Spleen (tissue), 11 donors: ENCODE data around the gene EIF3L. TPM values are rescaled to one million over a fixed set of nuclear protein-coding genes. Genes with fewer than 3 reads are reported as not detected.

Source experiments
- DNase-seq: peaks from one replicate; pipeline ENCODE4 v3.0.0-alpha.2; 2020
- H3K27ac ChIP-seq, 8 donors: fragments of 200-600 bp; sonication (generic) in 7 of 8; 1 replicate in 4 of 8; 2 replicates in 4 of 8; pipeline versions ENCODE4 v1.5.0 to v1.8.0; 2016 to 2021; ENCODE audit warnings: inconsistent platforms in 4 of 8, mild to moderate bottlenecking in 4 of 8, moderate library complexity in 1 of 8
- H3K27me3 ChIP-seq, 7 donors: fragments of 200-600 bp; sonication (generic) in 6 of 7; replicated peaks in 1 of 7; 1 replicate in 4 of 7; 2 replicates in 3 of 7; pipeline versions ENCODE4 v1.5.0 to v1.8.0; 2016 to 2021; ENCODE audit warnings: inconsistent platforms in 3 of 7, mild to moderate bottlenecking in 1 of 7
- H3K36me3 ChIP-seq, 6 donors: fragments of 200-600 bp; sonication (generic) in 5 of 6; 1 replicate in 4 of 6; 2 replicates in 2 of 6; pipeline versions ENCODE4 v1.5.0 to v1.8.0; 2016 to 2021; ENCODE audit warnings: inconsistent platforms in 2 of 6
- H3K4me1 ChIP-seq, 6 donors: fragments of 200-600 bp; sonication (generic) in 5 of 6; 1 replicate in 3 of 6; 2 replicates in 3 of 6; pipeline versions ENCODE4 v1.5.0 to v1.8.0; 2016 to 2021; ENCODE audit warnings: inconsistent platforms in 3 of 6
- H3K4me3 ChIP-seq, 8 donors: fragments of 200-600 bp; sonication (generic) in 7 of 8; 1 replicate in 4 of 8; 2 replicates in 4 of 8; pipeline versions ENCODE4 v1.5.0 to v1.8.0; 2016 to 2021; ENCODE audit warnings: inconsistent platforms in 4 of 8, mild to moderate bottlenecking in 4 of 8, moderate library complexity in 2 of 8
- H3K9me3 ChIP-seq, 8 donors: fragments of 200-600 bp; sonication (generic) in 7 of 8; 1 replicate in 4 of 8; 2 replicates in 4 of 8; pipeline versions ENCODE4 v1.5.0 to v1.8.0; 2016 to 2021; ENCODE audit warnings: inconsistent platforms in 4 of 8
- CTCF ChIP-seq, 11 experiments: fragments of 200-600 bp in 7 of 11; fragments of 450-650 bp in 4 of 11; sonication (generic) in 4 of 11; IDR thresholded peaks in 8 of 11; conservative IDR thresholded peaks in 3 of 11; 1 replicate in 7 of 11; 2 replicates in 4 of 11; pipeline versions ENCODE4 v1.4.0 to v1.8.0; 2016 to 2021; ENCODE audit warnings: antibody characterized with exemption in 11 of 11, inconsistent platforms in 4 of 11, mild to moderate bottlenecking in 1 of 11
- POLR2A ChIP-seq, 3 donors: fragments of 450-650 bp; IDR thresholded peaks; one replicate each; pipeline ENCODE4 v1.5.1; 2017; ENCODE audit warnings: antibody characterized with exemption in 3 of 3, mild to moderate bottlenecking in 1 of 3
- POLR2AphosphoS5 ChIP-seq, 3 donors: sonication (generic); formaldehyde crosslinking; IDR thresholded peaks; one replicate each; pipeline ENCODE4 v1.5.1; 2017; ENCODE audit warnings: antibody characterized with exemption in 3 of 3
- WGBS, 5 donors: extraction: QIAGEN DNeasy Blood & Tissue Kit in 3 of 5; methylation state at CpG; one replicate each; pipeline versions ENCODE4 v1.1.5 to v1.1.7; 2013 to 2018; 5-methylcytosine and 5-hydroxymethylcytosine counted together
- intact Hi-C: fragments of 100-400 bp; cut with DNase I; formaldehyde crosslinking; loops from one replicate; pipeline ENCODE4 v1.15.0; 2023; ENCODE audit warnings: low total_unique reads
- polyA plus RNA-seq, 3 donors: library from polyadenylated mRNA; stranded (reverse); fragments of 200-250 nt; gene quantifications; one replicate each; pipeline ENCODE4 v1.2.1, GENCODE V29; 2013
- total RNA-seq, 7 donors: library from RNA; depleted of rRNA in 3 of 7; stranded (reverse); fragments of >200 nt in 3 of 7; fragmentation: NEBNext Ultra II Directional in 4 of 7; extraction: Animal tissue kit (Norgen Biotek cat#: 25700) in 4 of 7; gene quantifications; one replicate each; pipeline versions ENCODE4 v1.1.0 to v1.2.1, GENCODE V29; 2016 to 2021
- donor health status: healthy with polysubstance abuse.
- donor health status: DM: no; HTN: no; CAD: no; lungs with moderate emphysema.
- donor health status: DM: no; HTN: no; CAD: no.
- donor health status: Bipolar disorder and iron deficiency.
- donor health status: healthy.
- donor health status: DM: no; HTN: no; CAD: no.
- donor health status: DM: yes; HTN: yes; CAD: no.

Gene EIF3L
- total and polyA plus RNA-seq, 10 donors = 254 to 407 (median 334) TPM

GRCh38 chr22:37817705-37818408 is 31.4 kb upstream of the EIF3L start:
- Histone ChIP-seq H3K27me3 (peaks cover 0 to 63% (median 11%) of the 10 kb centered on the region in 7 donors), H3K9me3 (no peaks in the 10 kb centered on the region), H3K36me3 (no peaks in the 10 kb centered on the region), H3K27ac (peak overlapping the region in 6 of 8 donors; percentile 4 to 74 (median 68)), H3K4me3 (peak overlapping the region in 7 of 8 donors; percentile 23 to 71 (median 43)), H3K4me1 (peaks cover 19 to 31% (median 22%) of the 10 kb centered on the region in 6 donors)
- intact Hi-C loops = loop anchor here (2.0 to 10.0 kb wide), 2 partner anchors 45 to 147 kb away; no protein-coding TSS in a partner anchor
- WGBS, 5 donors = 2 to 10% (median 7%) methylated on average over 9 to 29 of the region's 29 CpGs
- TF ChIP-seq CTCF (IDR thresholded peaks at IDR 0.05 in 8 of 11, conservative IDR thresholded peaks at IDR 0.05 in 3 of 11) = peak; percentile 88 to 98 (median 95)
- peak; percentile 62 to 87 (median 78) for TF ChIP-seq POLR2AphosphoS5 (IDR thresholded peaks at IDR 0.05)
- no peak for TF ChIP-seq POLR2A (IDR thresholded peaks at IDR 0.05)
- peak; percentile 94 for DNase-seq

DNA sequence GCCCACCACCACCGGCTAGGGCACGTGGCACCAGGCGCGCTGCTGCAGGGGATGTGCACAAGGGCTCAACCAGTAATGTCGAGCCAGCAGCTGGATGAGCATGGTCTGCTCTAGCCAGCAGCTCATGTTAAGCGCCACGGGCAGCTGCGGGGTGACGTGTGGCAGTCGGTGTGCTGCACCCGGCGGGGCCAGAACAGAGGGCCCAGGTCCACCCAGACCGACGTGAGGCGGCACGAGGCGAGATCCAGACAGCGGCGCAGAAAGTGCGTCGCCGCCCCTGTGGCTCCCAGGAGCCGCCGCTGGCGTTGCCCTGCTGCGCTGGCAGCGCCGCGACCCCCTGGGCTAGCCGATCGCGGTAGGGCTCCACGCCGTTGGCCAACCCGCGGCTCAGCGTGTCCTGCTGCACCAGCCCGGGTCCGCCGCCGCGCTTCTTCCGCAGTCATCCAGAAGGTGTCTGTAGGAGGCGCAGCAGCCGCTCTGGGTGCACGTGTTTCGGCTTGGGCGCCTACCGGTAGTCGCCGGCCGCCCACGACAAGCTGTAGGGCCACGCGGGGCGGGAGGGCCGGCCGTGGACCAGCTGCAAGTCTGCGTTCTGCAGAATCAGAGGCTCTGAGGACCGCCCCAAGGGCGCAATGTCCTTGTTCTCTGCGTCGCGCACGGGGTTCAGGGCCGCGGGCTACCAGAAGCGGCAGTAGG is 30.7 kb upstream of the EIF3L start:
- DNase-seq = peak; percentile 91
- H3K9me3 ChIP-seq = no peaks in the 10 kb centered on the region
- no peaks in the 10 kb centered on the region for H3K36me3 ChIP-seq
- intact Hi-C loops = loop anchor here (10.0 kb wide), 1 partner anchor 146 kb away; no protein-coding TSS in a partner anchor
- peak overlapping the region; percentile 23 to 71 (median 38) for H3K4me3 ChIP-seq
- H3K4me1 ChIP-seq = peaks cover 19 to 31% (median 22%) of the 10 kb centered on the region in 6 donors
- peaks cover 0 to 63% (median 11%) of the 10 kb centered on the region in 7 donors for H3K27me3 ChIP-seq
- peak overlapping the region in 5 of 8 donors; percentile 60 to 74 (median 72) for H3K27ac ChIP-seq
- peak in 2 of 3 donors; percentile 63 to 68 for TF ChIP-seq POLR2AphosphoS5 (IDR thresholded peaks at IDR 0.05)
- TF ChIP-seq POLR2A (IDR thresholded peaks at IDR 0.05) = no peak
- peak in 8 of 11 experiments; percentile 16 to 66 (median 40) for TF ChIP-seq CTCF (IDR thresholded peaks at IDR 0.05 in 8 of 11, conservative IDR thresholded peaks at IDR 0.05 in 3 of 11)
- 2 to 3% (median 2%) methylated on average over 28 to 68 of the region's 68 CpGs for WGBS, 5 donors

- DNase-seq = no peak
- H3K27me3 ChIP-seq = peaks cover 0 to 68% (median 11%) of the 10 kb centered on the region in 7 donors
- H3K9me3 ChIP-seq = no peaks in the 10 kb centered on the region
- WGBS, 5 donors = 22 to 28% (median 24%) methylated on average over 13 to 14 of the region's 14 CpGs
- peak overlapping the region; percentile 23 to 71 (median 38) for H3K4me3 ChIP-seq
- intact Hi-C loops = loop anchor here (10.0 kb wide), 1 partner anchor 146 kb away; no protein-coding TSS in a partner anchor
- no peak for TF ChIP-seq POLR2A (IDR thresholded peaks at IDR 0.05)
- no peak for TF ChIP-seq CTCF (IDR thresholded peaks at IDR 0.05 in 8 of 11, conservative IDR thresholded peaks at IDR 0.05 in 3 of 11)
- no peak for TF ChIP-seq POLR2AphosphoS5 (IDR thresholded peaks at IDR 0.05)
- peaks cover 19 to 36% (median 23%) of the 10 kb centered on the region in 6 donors for H3K4me1 ChIP-seq
- peak overlapping the region in 5 of 8 donors; percentile 60 to 74 (median 72) for H3K27ac ChIP-seq
- no peaks in the 10 kb centered on the region for H3K36me3 ChIP-seq
Observed at GRCh38 chr22:37819105-37819433, 30.1 kb upstream of the EIF3L start.
